Vagina (tissue), 2 donors: ENCODE data around the gene KNOP1.

ENCODE experiments used
- CTCF ChIP-seq, 3 experiments: fragments of 450-650 bp in 2 of 3; fragments of 200-600 bp in 1 of 3; sonication (generic) in 1 of 3; IDR thresholded peaks; one replicate each; pipeline ENCODE4 v1.5.1; 2017 to 2019; ENCODE audit warnings: antibody characterized with exemption in 3 of 3, mild to moderate bottlenecking in 2 of 3, moderate library complexity in 2 of 3
- POLR2AphosphoS5 ChIP-seq, 2 donors: sonication (generic); formaldehyde crosslinking; IDR thresholded peaks; one replicate each; pipeline ENCODE4 v1.9.0; 2017; ENCODE audit warnings: antibody characterized with exemption in 2 of 2, mild to moderate bottlenecking in 2 of 2, low read depth in 1 of 2; ENCODE audit not compliant: insufficient read depth in 1 of 2

- TF ChIP-seq CTCF (IDR thresholded peaks at IDR 0.05) (no peak), POLR2AphosphoS5 (IDR thresholded peaks at IDR 0.05; ENCODE audit: insufficient read depth in 1 of 2, low read depth in 1 of 2) (no peak)
These were observed 28.7 kb downstream of the KNOP1 start for GRCh38 chr16:19689342-19689741.
